ENCODE measurements around the gene C1QTNF2.

C1QTNF2 gene

DNA sequence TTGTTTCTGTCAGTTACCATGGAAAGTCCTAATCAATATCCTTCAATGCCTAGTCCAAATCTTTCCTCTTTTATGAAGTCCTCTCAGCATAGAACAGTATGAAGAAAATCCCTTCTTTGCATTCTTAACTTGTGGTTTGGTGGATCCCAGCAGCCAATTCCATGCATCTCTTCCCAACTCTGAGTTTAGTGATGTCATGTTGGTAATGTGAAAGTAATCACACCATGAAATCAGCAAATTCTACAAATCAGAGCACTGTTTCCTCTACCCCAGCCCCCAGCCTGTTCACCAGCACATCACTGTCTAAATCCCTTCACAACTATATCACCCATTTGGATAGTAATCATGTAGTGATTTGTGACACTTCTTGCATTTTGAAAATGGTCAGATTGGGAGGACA, 4.7 kb upstream of the C1QTNF2 start:
- DNase-seq (ENCODE audit: low read depth) = no peak

DNA sequence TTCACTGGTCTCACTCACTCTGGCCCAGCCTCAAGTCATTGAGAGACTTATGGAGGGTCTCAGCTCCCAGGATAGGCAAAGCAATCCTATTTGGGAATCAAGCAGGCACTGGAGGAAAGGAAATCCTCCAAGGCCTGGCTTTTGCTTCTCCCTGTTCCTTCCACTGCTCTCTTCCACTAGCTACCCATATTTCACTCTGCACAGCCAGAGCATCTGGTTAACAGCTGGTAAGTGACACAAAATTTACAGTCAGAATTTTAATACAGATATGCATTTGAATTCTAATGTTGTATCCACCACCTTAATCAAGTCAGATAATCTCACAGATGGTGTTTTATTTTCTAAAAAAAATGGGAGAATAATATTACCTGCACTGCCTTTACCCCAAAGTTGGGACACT, 868 bp upstream of the C1QTNF2 start:
- no peak for DNase-seq (ENCODE audit: low read depth)

DNA sequence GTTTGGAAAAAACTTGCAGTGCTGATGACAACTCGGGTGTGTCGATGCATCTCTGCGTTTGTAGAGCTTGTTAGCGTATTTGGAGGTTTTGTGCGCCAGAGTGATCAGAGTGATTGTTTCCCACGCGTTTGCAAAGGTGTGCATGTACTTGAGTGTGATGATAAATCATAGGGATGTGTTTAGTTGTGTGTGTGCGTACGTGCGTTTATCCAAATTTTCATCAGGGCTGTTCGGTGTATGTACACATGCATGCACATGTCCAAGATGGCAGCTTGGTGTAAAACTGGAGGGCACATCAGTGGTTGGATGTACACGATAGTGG, 248 bp upstream of the C1QTNF2 start:
- no peak for DNase-seq (ENCODE audit: low read depth)

DNA sequence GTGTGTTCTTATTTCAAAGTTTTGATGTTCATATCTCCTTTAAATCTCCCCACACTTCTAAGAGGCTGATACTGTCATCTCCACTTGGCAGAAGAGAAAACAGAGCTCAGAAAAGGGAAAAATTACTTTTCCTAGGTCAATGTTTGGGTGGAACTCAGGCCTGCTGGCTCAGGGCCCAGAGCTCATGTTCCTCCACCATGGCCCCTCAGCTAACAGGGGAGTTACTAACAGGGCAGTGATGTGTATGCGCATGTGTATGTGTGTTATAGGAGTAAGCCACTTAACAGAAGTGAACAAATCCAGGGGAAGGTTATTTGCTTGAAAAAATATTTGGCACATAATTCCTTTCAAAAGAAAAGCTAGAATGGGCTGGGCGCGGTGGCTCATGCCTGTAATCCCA, 2.5 kb downstream of the C1QTNF2 start:
- no peak for DNase-seq (ENCODE audit: low read depth)

DNA sequence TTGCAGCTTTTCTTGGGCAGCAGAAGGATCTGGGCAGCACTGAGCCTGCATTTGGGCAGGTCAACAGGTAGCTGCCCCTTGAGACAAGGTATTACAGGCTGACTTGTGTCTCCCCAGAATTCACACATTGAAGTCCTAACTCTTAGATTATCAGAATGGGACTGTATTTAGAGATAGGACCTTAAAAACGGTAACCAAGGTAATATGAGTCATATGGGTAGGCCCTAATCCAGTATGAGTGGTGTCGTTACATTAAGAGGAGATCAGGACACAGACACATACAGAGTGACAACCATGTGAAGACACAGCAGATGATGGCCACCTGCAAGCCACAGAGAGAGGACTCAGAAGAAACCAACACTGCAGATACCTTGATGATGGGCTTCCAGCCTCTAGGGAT, 3.2 kb downstream of the C1QTNF2 start:
- DNase-seq (ENCODE audit: low read depth) = no peak

DNA sequence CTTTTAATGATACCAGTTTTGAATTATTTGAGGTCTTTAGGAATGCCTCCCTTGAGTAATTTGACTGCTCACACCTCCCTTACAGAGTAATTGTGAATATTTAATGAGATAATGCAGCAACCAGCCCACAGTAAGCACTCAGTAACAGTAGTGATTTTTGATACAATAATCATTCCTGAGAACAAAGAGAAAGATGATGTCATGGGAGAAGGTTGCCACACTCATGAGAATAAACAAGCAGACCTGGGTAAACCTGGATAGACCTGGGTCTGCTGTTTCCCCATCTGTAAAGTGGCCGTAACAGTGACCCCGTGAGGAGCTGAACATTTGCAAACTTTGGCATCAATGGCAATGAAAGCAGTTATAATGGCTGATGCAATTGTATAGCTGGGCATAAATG, 4.2 kb downstream of the C1QTNF2 start:
- DNase-seq (ENCODE audit: low read depth) = no peak

DNA sequence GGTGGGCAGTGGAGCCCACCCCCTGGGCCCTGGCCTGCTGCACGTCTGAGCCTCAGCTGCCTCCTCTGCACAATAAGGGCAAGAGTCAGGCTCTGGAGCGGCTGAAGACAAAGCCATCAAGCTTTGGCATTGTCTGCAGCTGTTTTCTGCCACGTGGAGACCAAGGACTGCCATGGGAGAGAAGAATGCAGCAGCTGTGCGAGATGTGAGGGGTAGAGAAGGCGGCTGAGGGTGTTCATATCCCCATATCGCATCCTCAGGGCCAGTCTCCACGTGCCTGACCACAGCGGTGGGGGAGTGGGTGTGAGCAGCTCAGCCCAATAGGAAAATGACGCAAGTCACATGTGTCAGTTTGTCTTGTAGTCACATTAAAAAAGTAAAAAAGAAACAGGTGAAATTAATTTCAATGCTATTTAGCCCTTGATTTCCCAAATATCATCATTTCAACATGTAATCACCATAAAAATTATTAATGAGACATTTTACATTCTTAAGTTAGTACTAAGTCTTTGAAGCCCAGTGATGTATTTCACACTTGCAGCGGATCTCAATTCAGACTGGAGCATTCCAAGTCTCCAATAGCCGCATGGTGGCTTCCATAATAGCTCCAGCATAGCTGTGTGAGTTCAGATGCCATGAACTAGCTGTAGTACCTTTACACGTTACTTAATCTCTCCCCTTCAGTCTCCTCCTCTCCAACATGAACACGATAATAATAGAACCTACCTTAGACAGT, 6.6 kb downstream of the C1QTNF2 start:
- no peak for DNase-seq (ENCODE audit: low read depth)

DNA sequence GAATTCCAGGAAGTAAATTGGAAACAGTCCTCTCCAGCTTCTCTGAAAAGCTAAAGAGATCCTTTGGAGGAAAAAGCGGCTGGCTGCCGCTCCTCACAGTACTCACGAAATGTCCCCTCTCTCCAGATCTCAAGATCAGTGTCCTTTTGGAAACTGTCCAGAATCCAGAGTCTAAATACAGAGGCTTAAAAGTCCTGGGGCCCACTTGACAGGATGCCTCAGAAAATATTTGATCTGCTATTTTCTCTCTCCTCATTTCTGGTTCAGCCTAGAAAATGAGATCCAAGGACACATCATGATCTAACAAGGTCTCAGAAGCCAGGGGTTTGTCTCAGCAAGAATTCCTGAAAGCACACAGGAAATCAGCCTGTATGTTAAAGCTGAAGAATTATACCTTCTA, 7.2 kb downstream of the C1QTNF2 start:
- DNase-seq (ENCODE audit: low read depth) = no peak

DNA sequence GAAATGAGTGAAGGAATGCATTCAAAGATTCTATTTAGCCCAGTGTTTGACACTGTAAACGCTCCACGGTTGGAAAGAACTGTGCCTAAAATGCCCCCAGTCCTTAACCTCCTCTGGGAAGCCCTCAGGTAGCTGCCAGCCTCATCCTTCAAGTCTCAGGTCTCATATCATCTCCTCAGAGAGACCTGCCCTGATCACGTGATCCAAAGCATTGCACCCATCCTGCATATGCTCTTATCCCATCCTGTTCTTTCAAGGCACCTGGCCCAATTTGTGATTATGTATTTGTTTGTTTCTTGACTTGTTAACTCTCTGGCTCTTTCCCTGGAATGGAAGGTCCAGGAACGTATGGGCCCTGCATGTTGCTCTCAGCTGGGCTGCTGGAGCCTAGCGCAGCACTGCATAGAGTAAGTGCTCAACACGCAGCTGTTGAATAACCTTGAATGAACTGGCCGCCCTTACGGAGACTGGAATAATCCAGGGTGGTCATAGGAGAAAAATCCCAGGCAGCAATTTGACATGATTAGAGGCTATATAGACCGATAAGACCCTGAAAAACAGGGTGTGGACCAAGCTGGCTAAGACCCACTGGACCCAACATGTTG, 8.7 kb downstream of the C1QTNF2 start:
- DNase-seq (ENCODE audit: low read depth) = no peak

DNA sequence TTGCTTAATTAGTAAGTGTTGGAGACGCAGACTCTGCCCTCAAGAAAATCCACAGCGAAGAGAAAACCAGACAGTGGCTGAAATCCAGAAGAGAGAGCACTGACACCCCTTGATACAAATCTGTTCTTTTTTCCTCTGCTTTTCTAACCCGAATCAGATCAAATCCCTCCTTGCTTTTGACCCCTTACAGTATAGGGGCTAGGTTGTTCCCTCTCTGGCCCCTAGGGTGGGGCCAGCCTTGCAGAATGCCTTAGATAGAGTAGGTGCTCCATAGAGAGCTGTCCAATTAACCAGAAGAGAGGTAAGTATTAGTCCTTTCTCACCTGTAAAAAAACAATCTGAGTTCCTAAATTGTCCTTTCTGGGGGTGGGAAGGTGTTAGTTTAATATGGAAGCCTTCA, 10.1 kb downstream of the C1QTNF2 start:
- no peak for DNase-seq (ENCODE audit: low read depth)

DNA sequence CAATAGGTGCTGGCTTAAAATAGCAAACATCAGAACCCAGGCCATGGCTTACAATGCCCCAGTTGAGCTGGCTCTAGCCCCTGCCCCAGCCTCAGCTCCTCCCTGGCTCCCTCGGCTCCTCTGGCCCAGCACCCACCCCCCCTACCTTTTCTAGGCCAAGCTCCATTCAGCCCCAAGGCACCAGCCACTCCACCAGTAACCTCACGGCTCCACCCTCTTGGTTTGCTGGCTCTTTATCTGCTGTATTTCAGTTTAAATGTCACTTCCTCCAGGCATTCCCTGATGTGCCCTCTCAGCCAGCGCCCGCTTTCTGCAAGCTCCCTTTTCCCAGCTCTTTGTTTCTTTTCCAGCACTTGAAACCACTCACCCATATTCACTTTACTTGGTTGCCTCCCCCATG, 10.6 kb downstream of the C1QTNF2 start:
- no peak for DNase-seq (ENCODE audit: low read depth)

DNA sequence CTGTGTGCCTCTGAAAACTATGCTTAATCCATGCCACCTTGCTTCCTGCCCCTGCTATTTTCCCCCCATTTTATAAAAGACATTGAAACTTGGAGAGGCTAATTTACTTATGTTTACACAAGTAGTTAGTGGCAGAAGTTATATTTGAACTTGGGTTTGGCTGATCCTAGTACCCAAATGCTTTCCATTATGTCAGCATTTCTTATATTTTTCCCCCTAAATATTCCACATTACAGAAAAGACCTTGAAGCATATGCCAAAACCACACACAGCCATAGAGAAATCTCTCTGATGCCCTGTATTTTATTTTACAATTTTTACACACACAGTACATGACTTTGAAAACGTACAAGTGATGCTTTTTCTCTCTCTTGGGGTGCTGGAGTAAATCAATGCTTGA, 11.2 kb downstream of the C1QTNF2 start:
- DNase-seq (ENCODE audit: low read depth) = no peak

DNA sequence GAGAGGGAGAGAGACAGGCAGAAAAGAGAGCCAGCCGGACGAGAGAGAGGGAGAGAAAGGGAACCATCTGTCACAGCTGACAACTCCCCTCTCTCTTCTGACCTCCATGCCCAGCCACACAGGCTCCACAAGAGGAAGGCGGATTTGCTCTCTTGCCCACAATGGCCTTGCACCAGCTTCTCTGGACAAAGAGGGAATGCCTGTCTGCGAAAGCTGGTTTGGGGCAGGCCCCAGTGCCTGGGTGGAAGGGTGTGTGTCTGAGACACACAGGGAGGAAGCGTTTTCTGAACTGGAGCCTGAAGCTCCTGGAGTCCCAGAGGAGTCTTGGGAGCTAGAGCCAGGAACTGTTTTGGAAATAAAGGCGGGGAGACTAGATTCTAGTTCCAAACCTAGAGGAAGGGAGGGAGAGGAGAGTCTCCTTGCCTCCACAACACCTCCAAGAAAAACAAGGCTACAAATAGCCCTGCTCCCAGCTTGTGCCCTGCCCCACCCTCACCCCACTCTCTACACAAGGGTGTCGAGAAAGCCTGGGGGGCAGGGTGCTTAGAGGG, 12.5 kb downstream of the C1QTNF2 start:
- DNase-seq (ENCODE audit: low read depth) = no peak

DNA sequence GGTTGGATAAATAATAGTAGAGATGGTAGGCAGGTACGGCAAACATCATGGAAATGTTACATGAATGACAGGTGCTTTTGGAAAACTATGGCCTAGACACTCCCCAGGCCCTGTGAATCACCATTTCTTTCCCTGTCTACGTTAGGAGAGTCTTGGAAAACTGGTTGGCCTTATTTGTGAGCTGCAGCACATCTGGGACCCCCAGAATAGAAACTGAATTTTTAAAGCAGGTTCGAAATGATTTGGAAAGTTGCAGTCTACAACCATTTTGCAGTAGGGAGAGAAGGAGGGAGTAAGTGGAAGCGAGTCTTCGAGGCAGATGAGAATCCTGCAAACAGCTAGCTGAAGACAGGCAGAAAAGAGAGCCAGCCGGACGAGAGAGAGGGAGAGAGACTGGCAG, 13.0 kb downstream of the C1QTNF2 start:
- no peak for DNase-seq (ENCODE audit: low read depth)

DNA sequence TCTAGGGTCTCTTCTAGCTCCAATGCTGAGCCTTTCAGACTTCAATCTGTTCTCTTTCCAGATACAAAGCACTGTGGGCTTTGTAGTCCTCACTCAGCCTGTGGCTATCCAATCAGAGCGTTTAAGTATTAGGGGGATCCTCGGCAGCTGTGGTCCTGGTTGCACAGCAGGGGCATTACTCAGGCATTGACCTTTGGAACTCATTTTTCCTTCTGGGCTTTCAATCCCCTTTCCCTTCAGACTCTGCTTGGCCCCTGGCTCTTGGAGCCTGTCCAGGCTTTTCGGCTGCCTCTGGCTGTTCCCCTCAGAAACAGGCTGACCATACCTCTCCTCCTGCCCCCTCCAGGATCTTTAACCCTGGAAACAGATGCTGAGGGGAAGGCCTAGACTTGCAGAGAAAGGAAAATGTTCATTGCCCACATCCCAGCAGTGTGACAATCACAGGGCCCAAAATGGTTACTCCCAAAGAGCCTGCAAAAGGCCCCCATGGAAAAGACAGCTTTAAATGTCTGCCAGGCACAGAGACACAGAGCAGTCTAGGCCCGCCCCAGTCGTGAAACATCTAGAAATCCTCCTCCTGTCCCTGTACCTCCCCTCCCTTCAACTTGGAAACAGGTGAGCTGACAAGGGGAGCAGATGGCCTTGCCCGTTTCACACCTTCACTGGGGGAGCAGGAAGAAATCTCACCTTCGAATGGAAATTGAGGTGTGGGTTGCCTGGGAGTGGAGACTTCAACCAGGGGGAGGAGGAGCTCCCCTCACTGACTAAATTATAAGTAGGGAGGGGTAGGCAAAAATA, 13.7 kb downstream of the C1QTNF2 start:
- DNase-seq (ENCODE audit: low read depth) = no peak

DNA sequence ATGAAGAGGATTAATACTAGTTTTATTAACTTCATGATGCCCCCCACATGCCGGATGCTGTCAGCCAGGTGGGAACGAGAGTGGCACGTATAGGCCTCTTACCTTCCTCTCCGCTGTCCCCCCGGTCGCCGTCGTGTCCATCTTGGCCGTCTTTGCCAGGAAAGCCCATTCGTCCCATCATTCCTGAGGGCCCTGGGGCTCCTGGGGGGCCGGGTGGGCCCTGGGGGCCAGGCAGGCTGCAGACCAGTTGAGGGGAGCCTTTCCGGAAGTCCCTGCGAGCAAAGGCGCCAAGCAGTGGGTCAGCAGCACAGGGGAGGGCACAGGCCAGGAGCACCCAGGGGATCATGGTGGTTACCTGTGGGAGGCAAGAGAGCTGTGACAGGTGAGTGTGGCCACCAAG, 15.8 kb downstream of the C1QTNF2 start:
- no peak for DNase-seq (ENCODE audit: low read depth)

DNA sequence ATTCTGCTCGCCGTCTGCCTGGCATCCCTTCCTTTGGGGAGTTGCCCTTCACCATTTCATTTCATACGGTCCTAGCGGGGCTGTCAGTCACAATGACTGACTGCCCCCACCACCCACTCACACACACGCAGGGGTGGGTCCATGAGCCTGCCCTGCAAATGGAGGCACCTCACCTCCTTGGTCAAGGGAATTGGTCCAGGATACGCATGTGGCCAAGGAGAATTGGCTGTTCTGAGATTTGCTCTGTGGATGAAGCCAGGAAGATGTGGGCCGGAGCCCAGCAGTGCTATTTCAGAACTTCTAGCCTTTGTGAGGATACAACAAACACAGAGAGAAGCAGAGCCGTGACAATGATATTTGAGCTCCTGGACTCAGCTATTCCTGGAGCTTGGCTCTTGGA, 17.0 kb downstream of the C1QTNF2 start:
- DNase-seq (ENCODE audit: low read depth) = no peak

DNA sequence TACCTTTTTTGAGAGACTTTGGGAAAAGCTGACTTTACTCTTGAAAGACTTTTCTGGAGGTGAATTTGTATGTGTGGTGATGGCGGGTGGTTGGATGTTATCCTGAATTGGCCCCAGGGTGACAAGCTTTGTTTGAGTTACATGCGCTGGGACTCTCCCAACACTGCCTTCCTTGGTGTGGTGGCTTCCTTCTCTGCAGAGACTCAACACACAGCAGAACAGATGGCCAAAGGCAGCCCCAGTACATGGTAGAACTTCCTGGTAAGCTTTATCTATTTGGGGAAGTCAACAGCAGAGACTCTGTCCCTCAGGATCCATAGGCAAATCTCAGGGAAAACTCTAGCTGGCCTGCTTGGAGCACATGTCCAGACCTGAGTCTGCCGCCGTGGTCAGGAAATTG, 18.1 kb downstream of the C1QTNF2 start:
- no peak for DNase-seq (ENCODE audit: low read depth)

DNA sequence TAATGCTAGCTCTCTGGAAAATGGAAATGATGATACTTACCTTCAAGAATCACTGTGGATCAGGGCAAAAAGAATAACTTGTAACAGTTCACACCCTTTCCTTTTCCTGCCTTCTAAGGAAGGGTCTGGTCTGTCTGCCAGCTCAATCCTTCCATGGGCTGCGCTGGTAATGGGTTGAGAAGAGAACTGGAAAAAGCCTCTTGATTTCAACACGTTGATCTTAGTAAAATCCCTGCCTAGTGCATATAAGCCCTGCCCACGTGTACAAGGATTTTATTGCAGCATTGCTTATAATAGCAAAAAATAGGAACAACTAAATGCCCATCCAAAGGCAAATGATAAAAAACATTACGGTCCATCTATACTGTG, 20.5 kb downstream of the C1QTNF2 start:
- DNase-seq (ENCODE audit: low read depth) = no peak

DNA sequence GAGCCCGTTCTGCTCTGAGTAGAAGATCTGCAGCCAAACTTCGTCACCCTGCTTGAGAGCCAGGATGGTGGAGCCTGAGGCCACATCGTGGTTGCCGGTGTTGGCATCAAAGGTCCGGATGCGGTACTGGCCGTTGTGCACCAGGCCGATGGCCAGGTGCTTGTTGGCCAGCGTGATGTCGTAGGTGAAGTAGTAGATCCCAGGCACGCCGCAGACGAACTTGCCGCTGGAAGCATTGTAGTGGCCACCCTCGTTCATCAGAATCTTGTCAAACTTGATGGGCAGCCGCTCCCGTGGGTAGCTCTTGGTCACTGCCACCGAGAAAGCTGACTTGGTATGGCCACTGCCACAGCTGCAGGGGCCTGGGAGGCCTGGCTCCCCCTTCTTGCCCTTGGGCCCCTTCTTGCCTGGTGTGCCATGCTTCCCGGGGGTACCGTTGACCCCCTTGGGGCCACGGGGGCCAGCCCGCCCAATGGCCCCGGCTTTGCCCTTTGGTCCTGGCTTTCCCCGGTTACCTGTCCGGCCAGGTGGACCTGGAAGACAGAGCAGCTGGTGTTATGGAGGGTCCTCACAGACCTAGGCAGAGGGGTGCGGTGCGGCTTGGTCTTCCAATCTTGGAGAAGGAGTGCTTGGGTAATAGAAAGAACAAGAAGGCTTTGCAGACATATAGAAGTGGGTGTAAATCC, 21.0 kb downstream of the C1QTNF2 start:
- no peak for DNase-seq (ENCODE audit: low read depth)

DNA sequence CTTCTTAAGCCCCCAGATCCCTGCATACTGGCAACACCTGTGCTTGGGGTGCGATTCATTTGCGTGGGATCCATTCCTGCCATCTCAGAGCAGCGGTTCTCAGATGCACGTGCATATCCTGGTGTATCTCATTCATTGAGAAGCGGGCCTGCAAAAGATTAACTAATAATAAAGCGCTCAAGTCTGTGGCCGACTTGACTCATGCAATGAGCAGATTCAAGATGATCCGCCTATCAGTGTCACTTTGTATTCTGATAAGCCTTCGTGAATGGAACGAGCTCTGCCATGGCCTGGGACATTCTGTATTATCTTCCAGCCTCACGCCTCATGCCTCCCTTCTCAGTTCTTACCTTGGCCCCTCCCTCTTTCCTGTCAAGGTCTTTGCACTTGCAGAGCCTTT, 22.3 kb downstream of the C1QTNF2 start:
- DNase-seq (ENCODE audit: low read depth) = no peak

DNA sequence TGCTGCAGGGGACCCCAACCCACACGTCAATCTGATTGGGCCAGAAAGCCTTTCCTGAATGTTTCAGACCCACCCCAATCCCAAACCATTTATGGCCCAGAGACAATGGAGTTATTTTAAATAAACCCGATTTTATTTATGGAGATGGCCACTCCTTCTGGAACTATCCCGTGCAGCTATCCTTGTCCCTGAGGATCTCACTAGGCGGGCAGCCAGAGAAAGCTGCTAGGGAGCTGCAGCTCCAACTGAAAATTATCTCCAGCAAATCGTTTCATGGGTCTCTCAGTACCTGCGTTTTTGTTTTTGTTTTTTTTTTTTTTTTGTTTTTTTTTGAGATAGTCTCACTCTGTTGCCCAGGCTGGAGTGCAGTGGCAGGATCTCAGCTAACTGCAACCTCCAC, 23.0 kb downstream of the C1QTNF2 start:
- DNase-seq (ENCODE audit: low read depth) = no peak

Measured in activated T-helper 9 cell treated with anti-CD3 and anti-CD28 coated beads, Interleukin-2, amount 50 U/mL, for 16 hours (primary cell).